Smooth muscle cell (in vitro differentiated cells): ENCODE data around the gene HEXIM1. TPM values are rescaled to one million over a fixed set of nuclear protein-coding genes. Genes with fewer than 3 reads are reported as not detected.

ENCODE experiments used
- DNase-seq: peaks from one replicate; lab custom pipeline; 2025; ENCODE audit not compliant: unreplicated experiment; lab: John Stamatoyannopoulos, UW
- H2AFZ ChIP-seq: fragments of 200-600 bp; sonication (generic); 2 replicates; pipeline ENCODE4 v1.6.0; 2016; ENCODE audit warnings: antibody characterized with exemption, low read depth, mild to moderate bottlenecking
- H3F3A ChIP-seq: fragments of 200-600 bp; sonication (generic); 2 replicates; pipeline ENCODE4 v1.6.0; 2017; ENCODE audit warnings: antibody characterized with exemption, low read depth
- H3K27ac ChIP-seq: fragments of 200-600 bp; sonication (generic); 2 replicates; pipeline ENCODE4 v1.5.1; 2016; ENCODE audit warnings: low read depth, mild to moderate bottlenecking
- H3K27me3 ChIP-seq: fragments of 200-600 bp; sonication (generic); 2 replicates; pipeline ENCODE4 v1.6.1; 2016; ENCODE audit warnings: low read depth, mild to moderate bottlenecking
- H3K36me3 ChIP-seq: fragments of 200-600 bp; sonication (generic); 2 replicates; pipeline ENCODE4 v1.5.1; 2016; ENCODE audit warnings: low read depth
- H3K4me1 ChIP-seq: fragments of 200-600 bp; sonication (generic); 2 replicates; pipeline ENCODE4 v1.5.1; 2016; ENCODE audit warnings: low read depth
- H3K4me2 ChIP-seq: fragments of 200-600 bp; sonication (generic); 2 replicates; pipeline ENCODE4 v1.6.0; 2016; ENCODE audit warnings: mild to moderate bottlenecking
- H3K4me3 ChIP-seq: fragments of 200-600 bp; sonication (generic); 2 replicates; pipeline ENCODE4 v1.5.1; 2016; ENCODE audit warnings: mild to moderate bottlenecking
- H3K79me2 ChIP-seq: fragments of 200-600 bp; sonication (generic); 2 replicates; pipeline ENCODE4 v1.6.0; 2016; ENCODE audit warnings: low read depth, mild to moderate bottlenecking
- H3K9ac ChIP-seq: fragments of 200-600 bp; sonication (generic); 2 replicates; pipeline ENCODE4 v1.6.0; 2016; ENCODE audit warnings: low read depth
- H3K9me3 ChIP-seq: fragments of 200-600 bp; sonication (generic); replicated peaks from 2 replicates; pipeline ENCODE4 v1.5.1; 2016; ENCODE audit warnings: low read depth
- H4K20me1 ChIP-seq: fragments of 200-600 bp; sonication (generic); 2 replicates; pipeline ENCODE4 v1.6.0; 2016; ENCODE audit warnings: low read depth
- whole genome bisulfite sequencing: methylation state at CpG from one replicate; pipeline ENCODE4 v1.1.7; 2016; ENCODE audit warnings: low lambda C conversion rate; 5-methylcytosine and 5-hydroxymethylcytosine counted together
- polyA plus RNA-seq: library from polyadenylated mRNA; unstranded; fragments of >200 nt; fragmentation: Nextera tagmentation; extraction: Ambion mirVana; gene quantifications from 2 replicates; pipeline ENCODE4 v1.2.1, GENCODE V29; 2016
- total RNA-seq: library from RNA; depleted of rRNA; stranded (reverse); fragments of >200 nt; gene quantifications from 2 replicates; pipeline ENCODE4 v1.2.3, GENCODE V29; 2014
- TF ChIP-seq, protein P1 (sequence below): fragments of 200-600 bp; sonication (generic); IDR thresholded peaks from 2 replicates; pipeline ENCODE4 v1.5.1; 2017; ENCODE audit warnings: borderline replicate concordance, mild to moderate bottlenecking, antibody characterized with exemption; ENCODE audit not compliant: insufficient read depth, poor library complexity, severe bottlenecking

Gene HEXIM1
- total and polyA plus RNA-seq, 2 experiments from 2014 or later = 9.4 to 13.7 TPM

DNA sequence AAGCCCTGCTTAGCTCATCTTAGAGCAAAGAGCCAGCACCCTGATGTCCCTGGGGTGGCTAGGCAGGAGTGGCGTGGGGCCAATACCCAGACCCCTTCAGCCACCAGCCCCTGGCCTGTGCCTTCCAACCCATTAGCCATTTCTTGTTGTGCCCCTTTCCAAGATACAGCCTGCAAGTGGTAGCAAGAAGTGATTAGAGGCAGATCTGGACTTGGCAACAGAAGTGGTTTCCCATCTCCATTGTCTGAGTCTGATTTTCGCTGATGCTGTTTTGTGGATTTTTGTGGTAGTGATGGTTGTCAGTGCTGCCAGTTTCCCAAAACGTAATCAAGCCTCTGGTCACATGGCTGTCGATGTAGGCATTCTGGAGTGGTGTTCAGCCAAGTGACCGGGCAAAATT is 41.7 kb upstream of the HEXIM1 start:
- TF ChIP-seq, protein P1, sequence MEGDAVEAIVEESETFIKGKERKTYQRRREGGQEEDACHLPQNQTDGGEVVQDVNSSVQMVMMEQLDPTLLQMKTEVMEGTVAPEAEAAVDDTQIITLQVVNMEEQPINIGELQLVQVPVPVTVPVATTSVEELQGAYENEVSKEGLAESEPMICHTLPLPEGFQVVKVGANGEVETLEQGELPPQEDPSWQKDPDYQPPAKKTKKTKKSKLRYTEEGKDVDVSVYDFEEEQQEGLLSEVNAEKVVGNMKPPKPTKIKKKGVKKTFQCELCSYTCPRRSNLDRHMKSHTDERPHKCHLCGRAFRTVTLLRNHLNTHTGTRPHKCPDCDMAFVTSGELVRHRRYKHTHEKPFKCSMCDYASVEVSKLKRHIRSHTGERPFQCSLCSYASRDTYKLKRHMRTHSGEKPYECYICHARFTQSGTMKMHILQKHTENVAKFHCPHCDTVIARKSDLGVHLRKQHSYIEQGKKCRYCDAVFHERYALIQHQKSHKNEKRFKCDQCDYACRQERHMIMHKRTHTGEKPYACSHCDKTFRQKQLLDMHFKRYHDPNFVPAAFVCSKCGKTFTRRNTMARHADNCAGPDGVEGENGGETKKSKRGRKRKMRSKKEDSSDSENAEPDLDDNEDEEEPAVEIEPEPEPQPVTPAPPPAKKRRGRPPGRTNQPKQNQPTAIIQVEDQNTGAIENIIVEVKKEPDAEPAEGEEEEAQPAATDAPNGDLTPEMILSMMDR = no peak
- Histone ChIP-seq H3K4me2 (no peak overlapping the region), H3K4me3 (no peak overlapping the region), H3K27ac (no peak overlapping the region), H3K27me3 (no peaks in the 10 kb centered on the region), H3K9ac (no peak overlapping the region), H4K20me1 (peaks cover 7% of the 10 kb centered on the region), H3K36me3 (no peaks in the 10 kb centered on the region), H3K9me3 (no peaks in the 10 kb centered on the region), H2AFZ (no peak overlapping the region), H3K4me1 (no peaks in the 10 kb centered on the region), H3K79me2 (no peaks in the 10 kb centered on the region), H3F3A (no peaks in the 10 kb centered on the region)
- no peak for DNase-seq
- WGBS = 96% methylated on average over 5 of the region's 5 CpGs

DNA sequence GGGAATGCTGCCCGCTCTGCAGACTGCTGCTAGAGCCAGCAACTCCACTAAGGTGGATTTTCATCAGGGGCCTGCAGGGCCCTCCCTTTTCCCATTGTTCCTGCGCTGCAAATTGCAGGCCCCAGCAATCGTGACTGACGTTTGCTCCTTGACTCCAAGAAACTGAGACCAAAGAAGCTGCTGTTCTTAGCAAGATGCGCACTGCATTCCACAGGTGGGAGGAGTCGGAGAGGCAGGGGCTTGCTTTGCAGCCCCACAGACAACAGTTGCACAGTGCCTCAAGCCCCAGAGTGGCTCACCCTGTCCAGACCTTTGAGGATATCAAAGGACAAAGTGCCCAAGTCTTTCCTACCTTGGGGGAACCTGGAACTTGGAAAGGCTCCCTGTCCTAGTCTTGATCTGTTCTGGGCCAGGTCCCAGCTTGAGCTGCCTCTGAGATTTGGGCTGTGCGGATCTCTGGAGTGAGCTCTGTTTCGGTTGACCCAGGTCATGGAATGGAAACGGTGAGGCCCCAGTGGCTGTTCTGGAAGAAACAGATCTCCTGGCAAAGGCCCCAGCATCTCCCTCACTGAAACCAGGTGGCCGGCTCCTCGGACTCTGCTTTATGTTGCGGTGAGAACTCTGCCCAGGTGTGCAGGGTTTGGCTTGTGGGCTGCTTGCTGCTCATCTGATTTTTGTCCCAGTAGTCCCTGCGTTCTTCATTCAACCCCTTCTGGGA is 40.8 kb upstream of the HEXIM1 start:
- Histone ChIP-seq H4K20me1 (peaks cover 7% of the 10 kb centered on the region), H2AFZ (no peak overlapping the region), H3K4me1 (no peaks in the 10 kb centered on the region), H3K4me2 (no peak overlapping the region), H3K36me3 (no peaks in the 10 kb centered on the region), H3K27ac (no peak overlapping the region), H3K4me3 (no peak overlapping the region), H3K79me2 (no peaks in the 10 kb centered on the region), H3F3A (no peaks in the 10 kb centered on the region), H3K27me3 (no peaks in the 10 kb centered on the region), H3K9me3 (no peaks in the 10 kb centered on the region), H3K9ac (no peak overlapping the region)
- DNase-seq = no peak
- TF ChIP-seq, protein P1 = no peak
- 95% methylated on average over 13 of the region's 13 CpGs for WGBS

DNA sequence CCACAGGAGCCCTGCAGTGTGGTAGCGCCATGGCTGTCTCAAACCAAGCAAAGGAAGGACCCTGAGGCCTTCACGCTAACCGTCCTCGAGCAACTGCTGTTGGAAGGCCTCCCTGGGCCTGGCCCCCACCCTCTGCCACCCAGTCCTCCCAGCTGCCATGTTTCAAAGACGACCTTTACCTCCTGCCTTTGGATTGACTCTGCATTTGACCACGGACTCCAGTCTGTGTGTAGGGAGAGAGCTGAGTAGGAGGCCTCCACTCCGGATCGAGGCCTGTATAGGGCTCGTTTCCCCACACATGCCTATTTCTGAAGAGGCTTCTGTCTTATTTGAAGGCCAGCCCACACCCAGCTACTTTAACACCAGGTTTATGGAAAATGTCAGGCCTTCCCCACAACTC is 40.2 kb upstream of the HEXIM1 start:
- DNase-seq = no peak
- Histone ChIP-seq H3K9me3 (no peaks in the 10 kb centered on the region), H3K4me1 (no peaks in the 10 kb centered on the region), H2AFZ (no peak overlapping the region), H3K79me2 (no peaks in the 10 kb centered on the region), H3K9ac (no peak overlapping the region), H3K4me3 (no peak overlapping the region), H3F3A (no peaks in the 10 kb centered on the region), H3K27ac (no peak overlapping the region), H3K27me3 (no peaks in the 10 kb centered on the region), H3K36me3 (no peaks in the 10 kb centered on the region), H4K20me1 (peaks cover 7% of the 10 kb centered on the region), H3K4me2 (no peak overlapping the region)
- TF ChIP-seq, protein P1 = no peak
- WGBS = 90% methylated on average over 9 of the region's 9 CpGs
